HL-60 (cell line): ENCODE results near the gene DPP10.

Experiments used
- POLR2AphosphoS5 ChIP-seq: IDR thresholded peaks from 2 replicates; pipeline ENCODE4 v1.6.1; 2012; ENCODE audit warnings: low read depth
- REST ChIP-seq: IDR thresholded peaks from 2 replicates; pipeline ENCODE4 v1.6.1; 2012; ENCODE audit warnings: low read depth; ENCODE audit not compliant: insufficient replicate concordance

- TF ChIP-seq POLR2AphosphoS5 (no peak), REST (no peak)
Measured at GRCh38 chr2:114405247-114406116, 37.0 kb upstream of the DPP10 start.
